H9 (cell line): ENCODE results near the gene FAT2. TPM values are rescaled to one million over a fixed set of nuclear protein-coding genes. Genes with fewer than 3 reads are reported as not detected.

Experiments
- DNase-seq: peaks from one replicate; pipeline ENCODE4 v3.0.0-alpha.2; 2017
- H2AFZ ChIP-seq: one replicate; pipeline ENCODE4 v1.6.1; 2013; ENCODE audit warnings: mild to moderate bottlenecking, low read length, control low read depth, moderate library complexity
- H2AK5ac ChIP-seq: 2 replicates; pipeline ENCODE4 v1.6.1; 2013; ENCODE audit warnings: low read length, control low read depth, mixed read lengths; ENCODE audit not compliant: insufficient read length
- H2BK120ac ChIP-seq: one replicate; pipeline ENCODE4 v1.6.1; 2013; ENCODE audit warnings: low read depth, mild to moderate bottlenecking, low read length, control low read depth, inconsistent platforms; ENCODE audit not compliant: poor library complexity, severe bottlenecking
- H2BK12ac ChIP-seq: 2 replicates; pipeline ENCODE4 v1.6.1; 2013; ENCODE audit warnings: low read length, control low read depth, mixed read lengths, low read depth; ENCODE audit not compliant: insufficient read length
- H2BK15ac ChIP-seq: 2 replicates; pipeline ENCODE4 v1.6.1; 2013; ENCODE audit warnings: low read depth, low read length, control low read depth
- H2BK20ac ChIP-seq: one replicate; pipeline ENCODE4 v1.6.1; 2013; ENCODE audit warnings: low read depth, mild to moderate bottlenecking, low read length, control low read depth, inconsistent platforms; ENCODE audit not compliant: poor library complexity, severe bottlenecking
- H2BK5ac ChIP-seq: 2 replicates; pipeline ENCODE4 v1.6.1; 2013; ENCODE audit warnings: low read length, control low read depth, mixed read lengths; ENCODE audit not compliant: insufficient read length
- H3K14ac ChIP-seq: 2 replicates; pipeline ENCODE4 v1.6.1; 2013; ENCODE audit warnings: low read length, control low read depth; ENCODE audit not compliant: insufficient read depth
- H3K18ac ChIP-seq: 2 replicates; pipeline ENCODE4 v1.6.1; 2013; ENCODE audit warnings: low read depth, mild to moderate bottlenecking, mixed read lengths, low read length, control low read depth; ENCODE audit not compliant: insufficient read length
- H3K23ac ChIP-seq: 2 replicates; pipeline ENCODE4 v1.6.1; 2013; ENCODE audit warnings: low read length, control low read depth, mixed read lengths, low read depth; ENCODE audit not compliant: insufficient read length
- H3K23me2 ChIP-seq: 2 replicates; pipeline ENCODE4 v1.6.1; 2013; ENCODE audit warnings: low read depth, mild to moderate bottlenecking, mixed read lengths, low read length, control low read depth; ENCODE audit not compliant: insufficient read length, poor library complexity, severe bottlenecking
- H3K27ac ChIP-seq: 2 replicates; pipeline ENCODE4 v1.5.1; 2013; ENCODE audit warnings: low read length, control low read depth, mixed read lengths, low read depth; ENCODE audit not compliant: insufficient read length
- H3K27me3 ChIP-seq: 2 replicates; pipeline ENCODE4 v1.6.1; 2013; ENCODE audit warnings: low read length, control low read depth, inconsistent platforms; ENCODE audit not compliant: insufficient read depth
- H3K4ac ChIP-seq: 2 replicates; pipeline ENCODE4 v1.6.1; 2013; ENCODE audit warnings: low read depth, mild to moderate bottlenecking, control low read depth, inconsistent platforms, low read length, moderate library complexity
- H3K4me1 ChIP-seq: 2 replicates; pipeline ENCODE4 v1.6.1; 2013; ENCODE audit warnings: low read length, control low read depth, inconsistent platforms; ENCODE audit not compliant: insufficient read depth
- H3K4me2 ChIP-seq: 2 replicates; pipeline ENCODE4 v1.6.1; 2013; ENCODE audit warnings: low read length, control low read depth, mixed read lengths; ENCODE audit not compliant: insufficient read length, insufficient read depth
- H3K56ac ChIP-seq: 2 replicates; pipeline ENCODE4 v1.6.1; 2013; ENCODE audit warnings: low read depth, mild to moderate bottlenecking, mixed read lengths, low read length, control low read depth; ENCODE audit not compliant: insufficient read length
- H3K79me1 ChIP-seq: 2 replicates; pipeline ENCODE4 v1.6.1; 2013; ENCODE audit warnings: low read depth, mild to moderate bottlenecking, moderate library complexity, low read length, control low read depth, inconsistent platforms; ENCODE audit not compliant: insufficient read depth, poor library complexity, severe bottlenecking
- H3K79me2 ChIP-seq: 2 replicates; pipeline ENCODE4 v1.6.1; 2013; ENCODE audit warnings: low read length, control low read depth, inconsistent platforms; ENCODE audit not compliant: insufficient read depth
- H3K9ac ChIP-seq: 2 replicates; pipeline ENCODE4 v1.6.1; 2013; ENCODE audit warnings: low read length, control low read depth, mixed read lengths; ENCODE audit not compliant: insufficient read length; ENCODE audit errors: extremely low read depth
- H3K9me3 ChIP-seq: one replicate; pipeline ENCODE4 v1.6.1; 2013; ENCODE audit warnings: low read depth, low read length, inconsistent platforms; ENCODE audit not compliant: control insufficient read depth
- H3T11ph ChIP-seq: one replicate; pipeline ENCODE4 v1.6.1; 2013; ENCODE audit warnings: mild to moderate bottlenecking, low read length, control low read depth, inconsistent platforms
- H4K20me1 ChIP-seq: one replicate; pipeline ENCODE4 v1.6.1; 2013; ENCODE audit not compliant: control insufficient read depth, insufficient read length, insufficient read depth
- H4K5ac ChIP-seq: 2 replicates; pipeline ENCODE4 v1.6.1; 2013; ENCODE audit warnings: low read depth, mild to moderate bottlenecking, mixed read lengths, low read length, control low read depth; ENCODE audit not compliant: insufficient read length
- H4K8ac ChIP-seq: replicated peaks from 2 replicates; pipeline ENCODE4 v1.6.1; 2013; ENCODE audit warnings: low read length, control low read depth, mixed read lengths, low read depth; ENCODE audit not compliant: insufficient read length
- H4K91ac ChIP-seq: 2 replicates; pipeline ENCODE4 v1.6.1; 2013; ENCODE audit warnings: low read depth, mild to moderate bottlenecking, moderate library complexity, mixed read lengths, low read length, control low read depth; ENCODE audit not compliant: insufficient read length
- H3K27ac Mint-ChIP-seq, 3 experiments: 2 replicates in 2 of 3; 3 replicates in 1 of 3; pipeline ENCODE4 v1.8.0; 2020 to 2021; ENCODE audit warnings: mixed read lengths in 3 of 3, mild to moderate bottlenecking in 1 of 3, moderate library complexity in 1 of 3
- H3K27me3 Mint-ChIP-seq: 2 replicates; pipeline ENCODE4 v1.8.0; 2021; ENCODE audit warnings: low read depth, mild to moderate bottlenecking, moderate library complexity, mixed read lengths
- H3K36me3 Mint-ChIP-seq, 3 experiments: 2 replicates in 2 of 3; 3 replicates in 1 of 3; pipeline ENCODE4 v1.8.0; 2020 to 2021; ENCODE audit warnings: low read depth in 3 of 3, mixed read lengths in 3 of 3; ENCODE audit not compliant: insufficient read depth in 1 of 3
- H3K4me1 Mint-ChIP-seq, 2 experiments: 2 replicates each; pipeline ENCODE4 v1.8.0; 2020; ENCODE audit warnings: mixed read lengths in 2 of 2
- H3K4me3 Mint-ChIP-seq, 2 experiments: 2 replicates in 1 of 2; 3 replicates in 1 of 2; pipeline ENCODE4 v1.8.0; 2020 to 2021; ENCODE audit warnings: mild to moderate bottlenecking in 2 of 2, mixed read lengths in 2 of 2, moderate library complexity in 1 of 2
- H3K9me3 Mint-ChIP-seq, 2 experiments: 2 replicates in 1 of 2; 3 replicates in 1 of 2; pipeline ENCODE4 v1.8.0; 2020; ENCODE audit warnings: mild to moderate bottlenecking in 2 of 2, mixed read lengths in 2 of 2, moderate library complexity in 1 of 2
- WGBS: extraction: QIAGEN DNeasy Blood & Tissue Kit; methylation state at CpG from one replicate; pipeline ENCODE4 v1.1.7; 2013; ENCODE audit warnings: missing lambda C conversion rate, low lambda C conversion rate, mixed read lengths; ENCODE audit not compliant: insufficient read length; ENCODE audit errors: extremely low coverage; 5-methylcytosine and 5-hydroxymethylcytosine counted together
- total RNA-seq: library from RNA; stranded (reverse); gene quantifications from 2 replicates; pipeline ENCODE4 v1.2.1, GENCODE V29; 2021
- TF ChIP-seq, protein P1 (sequence below): fragments of 200-600 bp; sonication (generic); conservative IDR thresholded peaks from 3 replicates; pipeline ENCODE4 v1.8.0; 2021; ENCODE audit warnings: antibody characterized with exemption, mild to moderate bottlenecking

Gene FAT2
- total RNA-seq, 1 experiment from 2014 or later = 0.15 TPM

DNA sequence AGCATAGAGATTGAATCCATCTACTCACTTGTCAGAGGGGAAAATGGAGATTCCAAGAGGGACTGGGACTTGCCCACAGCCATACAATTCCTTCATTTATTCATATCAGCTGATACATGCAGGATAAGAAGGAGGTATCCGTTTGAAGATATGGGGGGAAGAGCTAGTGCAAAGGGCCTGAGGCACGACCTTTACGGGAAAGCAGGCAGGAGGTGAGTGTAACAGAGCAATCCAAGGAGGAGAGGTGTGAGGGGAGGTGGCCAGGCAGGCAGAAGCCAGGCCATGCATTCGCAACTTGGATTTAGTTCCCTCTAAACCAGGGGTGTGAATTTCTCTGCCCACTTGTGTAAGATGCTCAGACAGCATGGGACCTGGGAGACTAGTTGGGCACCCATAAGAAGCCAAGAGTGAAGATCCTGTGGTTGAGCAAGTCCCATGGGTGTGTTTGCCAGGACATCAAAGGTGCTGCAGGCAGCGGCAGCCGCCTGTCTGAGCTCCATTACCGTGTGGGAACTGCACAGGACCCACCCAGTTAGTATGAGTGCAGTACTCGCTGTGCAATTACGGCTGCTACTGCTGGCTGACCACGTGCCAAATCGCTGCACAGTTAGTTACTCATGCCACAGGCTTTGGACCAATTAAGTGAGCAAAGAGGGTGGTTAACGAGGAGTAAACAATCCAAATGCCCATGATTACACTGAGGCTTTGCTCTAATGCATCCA lies 31.4 kb upstream of the FAT2 start:
- no peak overlapping the region for H2AK5ac ChIP-seq
- no peak overlapping the region for H2BK15ac ChIP-seq
- no peaks in the 10 kb centered on the region for H3K9me3 Mint-ChIP-seq
- H2BK12ac ChIP-seq = no peak overlapping the region
- H3K14ac ChIP-seq = no peak overlapping the region
- H3K27ac Mint-ChIP-seq = no peak overlapping the region
- H3T11ph ChIP-seq = no peak overlapping the region
- H4K20me1 ChIP-seq = no peaks in the 10 kb centered on the region
- H3K4me2 ChIP-seq = no peak overlapping the region
- H3K79me1 ChIP-seq = no peaks in the 10 kb centered on the region
- no CpG with 5 or more reads among the region's 12 CpGs for WGBS
- no peak overlapping the region for H3K23ac ChIP-seq
- peaks cover 9% of the 10 kb centered on the region; the same call in 1 of the 2 replicates for H3K4me1 ChIP-seq
- no peak for DNase-seq
- no peak overlapping the region for H4K91ac ChIP-seq
- H2BK20ac ChIP-seq = no peak overlapping the region
- no peak overlapping the region for H2AFZ ChIP-seq
- no peaks in the 10 kb centered on the region for H3K27me3 ChIP-seq
- no peaks in the 10 kb centered on the region for H3K79me2 ChIP-seq
- TF ChIP-seq, protein P1, sequence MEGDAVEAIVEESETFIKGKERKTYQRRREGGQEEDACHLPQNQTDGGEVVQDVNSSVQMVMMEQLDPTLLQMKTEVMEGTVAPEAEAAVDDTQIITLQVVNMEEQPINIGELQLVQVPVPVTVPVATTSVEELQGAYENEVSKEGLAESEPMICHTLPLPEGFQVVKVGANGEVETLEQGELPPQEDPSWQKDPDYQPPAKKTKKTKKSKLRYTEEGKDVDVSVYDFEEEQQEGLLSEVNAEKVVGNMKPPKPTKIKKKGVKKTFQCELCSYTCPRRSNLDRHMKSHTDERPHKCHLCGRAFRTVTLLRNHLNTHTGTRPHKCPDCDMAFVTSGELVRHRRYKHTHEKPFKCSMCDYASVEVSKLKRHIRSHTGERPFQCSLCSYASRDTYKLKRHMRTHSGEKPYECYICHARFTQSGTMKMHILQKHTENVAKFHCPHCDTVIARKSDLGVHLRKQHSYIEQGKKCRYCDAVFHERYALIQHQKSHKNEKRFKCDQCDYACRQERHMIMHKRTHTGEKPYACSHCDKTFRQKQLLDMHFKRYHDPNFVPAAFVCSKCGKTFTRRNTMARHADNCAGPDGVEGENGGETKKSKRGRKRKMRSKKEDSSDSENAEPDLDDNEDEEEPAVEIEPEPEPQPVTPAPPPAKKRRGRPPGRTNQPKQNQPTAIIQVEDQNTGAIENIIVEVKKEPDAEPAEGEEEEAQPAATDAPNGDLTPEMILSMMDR = no peak
- H3K4ac ChIP-seq = no peak overlapping the region
- no peaks in the 10 kb centered on the region for H3K23me2 ChIP-seq
- no peak overlapping the region for H3K4me3 Mint-ChIP-seq
- H3K18ac ChIP-seq = no peak overlapping the region
- no peak overlapping the region for H3K9ac ChIP-seq
- no peak overlapping the region for H3K27ac ChIP-seq
- H3K9me3 ChIP-seq = no peaks in the 10 kb centered on the region
- H2BK120ac ChIP-seq = no peak overlapping the region
- no peak overlapping the region for H2BK5ac ChIP-seq
- no peak overlapping the region for H3K56ac ChIP-seq
- H3K4me1 Mint-ChIP-seq = peaks cover 39 to 40% of the 10 kb centered on the region in 2 experiments
- H4K5ac ChIP-seq = no peak overlapping the region
- H3K27me3 Mint-ChIP-seq = peaks cover 4% of the 10 kb centered on the region; the same call in 1 of the 2 replicates
- H3K36me3 Mint-ChIP-seq = no peaks in the 10 kb centered on the region
- no peak overlapping the region for H4K8ac ChIP-seq
